K562 (cell line): ENCODE results near the gene HBB. TPM values are rescaled to one million over a fixed set of nuclear protein-coding genes. Genes with fewer than 3 reads are reported as not detected.

Experiments used
- ATAC-seq: fragments of 200-7000 bp; cut with Tn5 transposase; 3 replicates; pipeline ENCODE4 v1.9.1; 2020; ENCODE audit warnings: moderate library complexity
- BruUV-seq: library from RNA; stranded (reverse); fragments of 400-500 nt; replicated peaks from 2 replicates; lab custom pipeline; 2021; lab: Mats Ljungman, UMichigan
- CTCF ChIA-PET: fragments of 300-600 bp; formaldehyde crosslinking; extraction: SDS; loops from one replicate; lab custom pipeline; 2021; ENCODE audit warnings: low intra/inter-chr PET ratio; lab: Yijun Ruan, JAX
- POLR2A ChIA-PET: fragments of 300-600, 350-650 bp; sonication (Branson Sonifier 250); formaldehyde crosslinking; extraction: SDS; loops from one replicate; lab custom pipeline; 2021; ENCODE audit warnings: antibody characterized with exemption, inconsistent platforms; lab: Yijun Ruan, JAX
- DNase-seq, 4 experiments: peaks; one replicate each; pipeline versions ENCODE4 v3.0.0 to v3.0.0-alpha.2; 2011 to 2018; ENCODE audit warnings: low spot score in 3 of 4, mixed read lengths in 3 of 4; ENCODE audit errors: extremely low read depth in 1 of 4
- FAIRE-seq: peaks from 2 replicates; lab custom pipeline; 2011; peaks lifted over from hg19 to GRCh38; lab: Jason Lieb, UNC
- H2AFZ ChIP-seq: 2 replicates; pipeline ENCODE4 v1.6.0; 2011; ENCODE audit warnings: low read depth, low read length, control low read depth, inconsistent platforms
- H3K27ac ChIP-seq: fragments of 200-600 bp; 3 replicates; pipeline ENCODE4 v1.8.0; 2011; ENCODE audit warnings: low read depth, mild to moderate bottlenecking, control low read depth, inconsistent platforms, low read length, moderate library complexity, mixed read lengths; ENCODE audit errors: extremely low read depth
- H3K27me3 ChIP-seq, 2 experiments: fragments of 300-600 bp in 1 of 2; 2 replicates in 1 of 2; 3 replicates in 1 of 2; pipeline versions ENCODE4 v1.6.0 to v1.8.0; 2011; ENCODE audit warnings: inconsistent platforms in 2 of 2, low read length in 2 of 2, mild to moderate bottlenecking in 1 of 2, mixed read lengths in 1 of 2, moderate library complexity in 1 of 2; ENCODE audit not compliant: control insufficient read depth in 2 of 2, insufficient read depth in 2 of 2
- H3K36me3 ChIP-seq: fragments of 300-600 bp; 3 replicates; pipeline ENCODE4 v1.8.0; 2011; ENCODE audit warnings: mild to moderate bottlenecking, low read length, inconsistent platforms; ENCODE audit not compliant: control insufficient read depth, insufficient read depth
- H3K4me1 ChIP-seq, 2 experiments: fragments of 200-600 bp in 1 of 2; replicated peaks in 1 of 2; 2 replicates in 1 of 2; 3 replicates in 1 of 2; pipeline versions ENCODE4 v1.5.1 to v1.8.0; 2011; ENCODE audit warnings: inconsistent platforms in 2 of 2, low read length in 2 of 2, mild to moderate bottlenecking in 1 of 2, mixed read lengths in 1 of 2, moderate library complexity in 1 of 2; ENCODE audit not compliant: control insufficient read depth in 2 of 2, insufficient read depth in 2 of 2
- H3K4me2 ChIP-seq: 2 replicates; pipeline ENCODE4 v1.6.1; 2011; ENCODE audit warnings: low read length, control low read depth, inconsistent platforms, mixed read lengths; ENCODE audit not compliant: insufficient read depth
- H3K4me3 ChIP-seq: fragments of 200-600 bp; sonication (generic), shearing (Covaris generic); 2 replicates; pipeline ENCODE4 v1.5.1; 2016; ENCODE audit warnings: control low read depth, inconsistent platforms
- H3K79me2 ChIP-seq: fragments of 200-600 bp; 3 replicates; pipeline ENCODE4 v1.8.0; 2011; ENCODE audit warnings: low read length, inconsistent platforms; ENCODE audit not compliant: control insufficient read depth, insufficient read depth
- H3K9ac ChIP-seq, 2 experiments: 2 replicates each; pipeline versions ENCODE4 v1.6.0 to v1.6.1; 2011; ENCODE audit warnings: low read depth in 2 of 2, low read length in 2 of 2, control low read depth in 1 of 2, inconsistent platforms in 1 of 2, mild to moderate bottlenecking in 1 of 2, mixed read lengths in 1 of 2; ENCODE audit not compliant: insufficient read depth in 1 of 2
- H3K9me1 ChIP-seq: one replicate; pipeline ENCODE4 v1.6.0; 2011; ENCODE audit warnings: inconsistent platforms, mild to moderate bottlenecking, low read length, moderate library complexity; ENCODE audit not compliant: control insufficient read depth, insufficient read depth
- H3K9me3 ChIP-seq: replicated peaks from 2 replicates; pipeline ENCODE4 v1.5.1; 2011; ENCODE audit warnings: low read depth, low read length, inconsistent platforms; ENCODE audit not compliant: control insufficient read depth, insufficient read depth
- H4K20me1 ChIP-seq: replicated peaks from 2 replicates; pipeline ENCODE4 v1.6.1; 2011; ENCODE audit warnings: low read length, inconsistent platforms, mixed read lengths; ENCODE audit not compliant: control insufficient read depth, insufficient read depth
- KLF13 ChIP-seq: fragments of 450-650 bp; IDR thresholded peaks from 2 replicates; pipeline ENCODE4 v1.6.1; 2016; ENCODE audit warnings: missing genetic modification characterization, low read depth, mild to moderate bottlenecking, missing compliant biosample characterization, moderate library complexity, borderline replicate concordance
- LCOR ChIP-seq: sonication (generic); formaldehyde crosslinking; IDR thresholded peaks from 2 replicates; pipeline ENCODE4 v1.8.0; 2022; ENCODE audit warnings: mild to moderate bottlenecking, missing genetic modification reagents
- MLX ChIP-seq, 2 experiments: fragments of 450-650 bp in 1 of 2; sonication (generic) in 1 of 2; formaldehyde crosslinking; conservative IDR thresholded peaks; 2 replicates each; pipeline versions ENCODE4 v1.4.0 to v1.8.1; 2020 to 2022; ENCODE audit warnings: mild to moderate bottlenecking in 1 of 2, missing genetic modification reagents in 1 of 2
- SMARCA5 ChIP-seq: fragments of 450-650 bp; IDR thresholded peaks from 2 replicates; pipeline ENCODE4 v1.6.1; 2016
- TBP ChIP-seq: optimal IDR thresholded peaks from 2 replicates; pipeline ENCODE3; 2011; ENCODE audit warnings: low read depth, low read length, improper control_type of control experiment
- ZNF184 ChIP-seq: sonication (generic); formaldehyde crosslinking; IDR thresholded peaks from 2 replicates; pipeline ENCODE4 v1.5.0; 2020; ENCODE audit warnings: missing genetic modification reagents
- ZNF766 ChIP-seq: fragments of 200-800 bp; sonication (Bioruptor generic); conservative IDR thresholded peaks from 2 replicates; pipeline ENCODE4 v1.6.1; 2016; ENCODE audit warnings: missing genetic modification characterization, missing compliant biosample characterization
- WGBS: fragments of 100-300 bp; shearing (Covaris generic); methylation state at CpG from one replicate; pipeline ENCODE4 v1.1.6; 2016; ENCODE audit warnings: low coverage, mixed read lengths; ENCODE audit not compliant: insufficient coverage; ENCODE audit errors: missing lambda C conversion rate; 5-methylcytosine and 5-hydroxymethylcytosine counted together
- in situ Hi-C: fragments of 300-500 bp; cut with MboI; formaldehyde crosslinking; loops from 4 replicates; pipeline ENCODE4 v1.15.0; 2018; ENCODE audit warnings: inconsistent platforms, mixed read lengths
- intact Hi-C: fragments of 100-400 bp; cut with micrococcal nuclease; formaldehyde crosslinking; loops from 2 replicates; pipeline ENCODE4 v1.14.2; 2022
- polyA plus RNA-seq, 8 experiments: library from polyadenylated mRNA; depleted of rRNA in 4 of 8; stranded (reverse) in 5 of 8; unstranded in 3 of 8; fragments of >200 nt; fragmentation: Nextera tagmentation in 2 of 8; fragmentation: Illumina TruSeq in 1 of 8; extraction: Ambion mirVana in 2 of 8; extraction: Trizol in 1 of 8; gene quantifications; 2 replicates each; pipeline versions ENCODE4 v1.2.1 to v1.2.3, GENCODE V29; 2011 to 2014; ENCODE audit warnings: inconsistent platforms in 1 of 8, missing spikeins in 1 of 8
- total RNA-seq, 7 experiments: library from RNA; depleted of rRNA in 6 of 7; stranded (reverse); fragments of >200 nt in 6 of 7; fragmentation: Illumina TruSeq in 2 of 7; extraction: Trizol in 2 of 7; gene quantifications; 2 replicates each; pipeline versions ENCODE4 v1.2.1 to v1.2.3, GENCODE V29; 2011 to 2021; ENCODE audit warnings: low replicate concordance in 1 of 7
- TF ChIP-seq, protein P1 (sequence below): fragments of 150-350 bp; conservative IDR thresholded peaks from 2 replicates; pipeline ENCODE4 v1.6.1; 2014; ENCODE audit warnings: low read length
- TF ChIP-seq, protein P2 (sequence below), 2 experiments: fragments of 200-800 bp in 1 of 2; sonication (Bioruptor generic) in 1 of 2; sonication (generic) in 1 of 2; formaldehyde crosslinking in 1 of 2; IDR thresholded peaks in 1 of 2; conservative IDR thresholded peaks in 1 of 2; 2 replicates each; pipeline versions ENCODE4 v1.5.0 to v1.6.1; 2016 to 2020; ENCODE audit warnings: missing compliant biosample characterization in 1 of 2, missing genetic modification characterization in 1 of 2, missing genetic modification reagents in 1 of 2

The HBB gene
- total and polyA plus RNA-seq, 9 of the 15 experiments (the other 6 are each of a cell fraction or from before 2014, with no cell fraction given) = 0.33 to 3.4 (median 1.2) TPM; not detected in 2

- TF ChIP-seq MLX (CRISPR knock-in tag; conservative IDR thresholded peaks at IDR 0.05) = no peak
Measured at GRCh38 chr11:5230266-5230665, 3.4 kb upstream of the HBB start (continued).

DNA sequence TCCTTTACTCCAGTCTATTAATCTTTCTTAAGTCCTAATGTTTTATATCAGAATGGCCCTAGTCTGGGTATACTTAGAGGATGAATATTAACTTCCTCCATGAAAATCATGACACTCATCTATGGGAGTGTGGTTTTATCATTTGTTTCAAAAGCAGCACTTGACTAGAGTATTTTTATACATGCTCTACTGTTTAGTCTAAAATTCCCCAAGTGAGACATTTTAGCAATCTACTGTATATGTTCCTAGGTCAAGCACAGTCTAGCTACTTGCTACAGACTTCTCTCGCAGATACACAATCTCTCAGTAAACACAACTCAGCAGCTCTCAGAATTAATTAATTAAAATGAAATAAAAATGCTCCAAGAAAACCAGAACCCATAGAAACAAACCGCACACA is 2.9 kb upstream of the HBB start:
- H3K4me3 ChIP-seq = no peak overlapping the region
- ChIA-PET POLR2A (interaction anchor here (1.0 to 1.6 kb wide), 3 partner anchors 9 to 19 kb away, joined by 3 to 5 read pairs (median 4); no protein-coding TSS in a partner anchor), CTCF (no interaction called here)
- H3K27ac ChIP-seq = no peak overlapping the region
- no peaks in the 10 kb centered on the region for H3K27me3 ChIP-seq
- H2AFZ ChIP-seq = no peak overlapping the region
- 57% methylated on average over 2 of the region's 2 CpGs for WGBS
- H3K79me2 ChIP-seq = no peaks in the 10 kb centered on the region
- no TSS peak for BruUV-seq
- FAIRE-seq (no peak), DNase-seq (no peak), ATAC-seq (no peak)
- no peaks in the 10 kb centered on the region for H4K20me1 ChIP-seq
- intact Hi-C loops (no loop called here), in situ Hi-C loops (no loop called here)
- no peaks in the 10 kb centered on the region for H3K36me3 ChIP-seq
- H3K4me2 ChIP-seq = no peak overlapping the region
- no peaks in the 10 kb centered on the region for H3K9me3 ChIP-seq
- no peaks in the 10 kb centered on the region for H3K9me1 ChIP-seq
- H3K4me1 ChIP-seq = peaks cover 16 to 29% of the 10 kb centered on the region in 2 experiments
- TF ChIP-seq, protein P1, sequence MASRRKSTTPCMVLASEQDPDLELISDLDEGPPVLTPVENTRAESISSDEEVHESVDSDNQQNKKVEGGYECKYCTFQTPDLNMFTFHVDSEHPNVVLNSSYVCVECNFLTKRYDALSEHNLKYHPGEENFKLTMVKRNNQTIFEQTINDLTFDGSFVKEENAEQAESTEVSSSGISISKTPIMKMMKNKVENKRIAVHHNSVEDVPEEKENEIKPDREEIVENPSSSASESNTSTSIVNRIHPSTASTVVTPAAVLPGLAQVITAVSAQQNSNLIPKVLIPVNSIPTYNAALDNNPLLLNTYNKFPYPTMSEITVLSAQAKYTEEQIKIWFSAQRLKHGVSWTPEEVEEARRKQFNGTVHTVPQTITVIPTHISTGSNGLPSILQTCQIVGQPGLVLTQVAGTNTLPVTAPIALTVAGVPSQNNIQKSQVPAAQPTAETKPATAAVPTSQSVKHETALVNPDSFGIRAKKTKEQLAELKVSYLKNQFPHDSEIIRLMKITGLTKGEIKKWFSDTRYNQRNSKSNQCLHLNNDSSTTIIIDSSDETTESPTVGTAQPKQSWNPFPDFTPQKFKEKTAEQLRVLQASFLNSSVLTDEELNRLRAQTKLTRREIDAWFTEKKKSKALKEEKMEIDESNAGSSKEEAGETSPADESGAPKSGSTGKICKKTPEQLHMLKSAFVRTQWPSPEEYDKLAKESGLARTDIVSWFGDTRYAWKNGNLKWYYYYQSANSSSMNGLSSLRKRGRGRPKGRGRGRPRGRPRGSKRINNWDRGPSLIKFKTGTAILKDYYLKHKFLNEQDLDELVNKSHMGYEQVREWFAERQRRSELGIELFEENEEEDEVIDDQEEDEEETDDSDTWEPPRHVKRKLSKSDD = no peak
- TF ChIP-seq SMARCA5 (no peak), TBP (no peak), ZNF766 (CRISPR knock-in tag) (no peak), LCOR (CRISPR knock-in tag) (no peak), ZNF184 (CRISPR knock-in tag) (no peak), KLF13 (no peak)
- TF ChIP-seq, protein P2, sequence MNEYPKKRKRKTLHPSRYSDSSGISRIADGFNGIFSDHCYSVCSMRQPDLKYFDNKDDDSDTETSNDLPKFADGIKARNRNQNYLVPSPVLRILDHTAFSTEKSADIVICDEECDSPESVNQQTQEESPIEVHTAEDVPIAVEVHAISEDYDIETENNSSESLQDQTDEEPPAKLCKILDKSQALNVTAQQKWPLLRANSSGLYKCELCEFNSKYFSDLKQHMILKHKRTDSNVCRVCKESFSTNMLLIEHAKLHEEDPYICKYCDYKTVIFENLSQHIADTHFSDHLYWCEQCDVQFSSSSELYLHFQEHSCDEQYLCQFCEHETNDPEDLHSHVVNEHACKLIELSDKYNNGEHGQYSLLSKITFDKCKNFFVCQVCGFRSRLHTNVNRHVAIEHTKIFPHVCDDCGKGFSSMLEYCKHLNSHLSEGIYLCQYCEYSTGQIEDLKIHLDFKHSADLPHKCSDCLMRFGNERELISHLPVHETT (CRISPR knock-in tag; conservative IDR thresholded peaks at IDR 0.05 in 1 of 2, IDR thresholded peaks at IDR 0.05 in 1 of 2) = no peak
- no peak overlapping the region for H3K9ac ChIP-seq
